ENCODE results near the gene TRAF3IP3.

TRAF3IP3 gene

GRCh38 chr1:209802117-209802779 lies 46.4 kb downstream of the TRAF3IP3 start:
- DNase-seq: no peak

GRCh38 chr1:209802780-209803152 lies 46.9 kb downstream of the TRAF3IP3 start:
- DNase-seq: no peak

- no peak for DNase-seq
These were observed 47.7 kb downstream of the TRAF3IP3 start for GRCh38 chr1:209803568-209803967.

- peak; percentile 52 for DNase-seq
These were observed 49.5 kb downstream of the TRAF3IP3 start for GRCh38 chr1:209805341-209805781.

- peak; percentile 99 for DNase-seq
These were observed 50.3 kb downstream of the TRAF3IP3 start, which contains the start of gene IRF6 for GRCh38 chr1:209805875-209806760. Gene IRF6 (minus strand): TSS chr1:209806142. CDS start chr1:209801413, 4,729 bp downstream.

- peak; percentile 41 for DNase-seq
These were observed 51.7 kb downstream of the TRAF3IP3 start for GRCh38 chr1:209807509-209807908.

- peak; percentile 97 for DNase-seq
These were observed 52.3 kb downstream of the TRAF3IP3 start for GRCh38 chr1:209808059-209808581.

- no peak for DNase-seq
These were observed 53.8 kb downstream of the TRAF3IP3 start for GRCh38 chr1:209809611-209810010.

GRCh38 chr1:209810783-209811182 lies 54.9 kb downstream of the TRAF3IP3 start:
- DNase-seq: no peak

- no peak for DNase-seq
These were observed 58.0 kb downstream of the TRAF3IP3 start for GRCh38 chr1:209813902-209814301.

- DNase-seq: no peak
These were observed 59.6 kb downstream of the TRAF3IP3 start for GRCh38 chr1:209815490-209815889.

- DNase-seq: no peak
These were observed 60.1 kb downstream of the TRAF3IP3 start for GRCh38 chr1:209815931-209816341.

- DNase-seq: no peak
These were observed 61.1 kb downstream of the TRAF3IP3 start for GRCh38 chr1:209816923-209817322.

GRCh38 chr1:209817691-209818090 lies 61.8 kb downstream of the TRAF3IP3 start:
- DNase-seq: no peak

GRCh38 chr1:209819058-209819457 lies 63.2 kb downstream of the TRAF3IP3 start:
- DNase-seq: no peak

GRCh38 chr1:209820986-209821385 lies 65.1 kb downstream of the TRAF3IP3 start:
- DNase-seq: no peak

GRCh38 chr1:209822706-209823105 lies 66.9 kb downstream of the TRAF3IP3 start:
- peak; percentile 39 for DNase-seq

- DNase-seq: peak; percentile 86
These were observed 67.5 kb downstream of the TRAF3IP3 start for GRCh38 chr1:209823143-209824041.

- DNase-seq: peak; percentile 40
These were observed 70.0 kb downstream of the TRAF3IP3 start for GRCh38 chr1:209825591-209826434.

GRCh38 chr1:209827384-209828262 lies 71.8 kb downstream of the TRAF3IP3 start, which contains the start of gene UTP25:
Gene UTP25 (plus strand): TSS chr1:209827972. CDS start chr1:209828064, 92 bp downstream.
- peak; percentile 100 for DNase-seq
